HCT116 (cell line): ENCODE results near the gene IL1RAPL1. TPM values are rescaled to one million over a fixed set of nuclear protein-coding genes. Genes with fewer than 3 reads are reported as not detected.

Source experiments
- ATAC-seq: fragments of 200-7000 bp; cut with Tn5 transposase; 2 replicates; pipeline ENCODE4 v1.9.1; 2020; ENCODE audit warnings: mild to moderate bottlenecking, moderate library complexity
- BruUV-seq: library from RNA; stranded (reverse); fragments of 400-500 nt; replicated peaks from 2 replicates; lab custom pipeline; 2021; lab: Mats Ljungman, UMichigan
- CTCF ChIA-PET: fragments of 300-600 bp; sonication (Branson Sonifier 250); formaldehyde crosslinking; loops from one replicate; lab custom pipeline; 2021; ENCODE audit warnings: antibody characterized with exemption; lab: Charles Lee
- POLR2A ChIA-PET: fragments of 300-600, 350-600 bp; sonication (Branson Sonifier 250); formaldehyde crosslinking; loops from one replicate; lab custom pipeline; 2021; ENCODE audit warnings: antibody characterized with exemption; lab: Charles Lee
- RAD21 ChIA-PET, 2 experiments: fragments of 300-600 bp; sonication (Branson Sonifier 250); formaldehyde crosslinking; loops; one replicate each; lab custom pipeline; 2023; ENCODE audit warnings: low total read pairs in 2 of 2; ENCODE audit not compliant: uncharacterized antibody in 2 of 2, unreplicated experiment in 2 of 2, low non-redundant PET in 1 of 2; lab: Charles Lee
- DNase-seq: peaks from one replicate; pipeline ENCODE4 v3.0.0-alpha.2; 2010; ENCODE audit warnings: low read depth, low spot score
- H2AFZ ChIP-seq: fragments of 200-600 bp; shearing (Covaris generic), sonication (generic); 2 replicates; pipeline ENCODE4 v1.6.1; 2017; ENCODE audit warnings: low read depth, mixed run types, mixed read lengths, antibody characterized with exemption, low read length; ENCODE audit not compliant: poor library complexity, severe bottlenecking
- H3K27ac ChIP-seq: 2 replicates; pipeline ENCODE4 v1.5.1; 2012; ENCODE audit warnings: low read depth, low read length
- H3K27me3 ChIP-seq: fragments of 200-600 bp; sonication (generic); 2 replicates; pipeline ENCODE4 v1.6.1; 2016; ENCODE audit warnings: mixed run types, low read length, mixed read lengths; ENCODE audit not compliant: insufficient read depth
- H3K36me3 ChIP-seq, 2 experiments: fragments of 200-500 bp in 1 of 2; fragments of 200-600 bp in 1 of 2; sonication (Bioruptor generic) in 1 of 2; sonication (generic) in 1 of 2; 2 replicates each; pipeline versions ENCODE4 v1.5.1 to v1.6.1; 2014 to 2016; ENCODE audit warnings: low read length in 2 of 2, inconsistent platforms in 1 of 2, mixed read lengths in 1 of 2, mixed run types in 1 of 2; ENCODE audit not compliant: insufficient read depth in 2 of 2, control insufficient read depth in 1 of 2
- H3K4me1 ChIP-seq, 2 experiments: fragments of 200-600 bp in 1 of 2; sonication (generic) in 1 of 2; 2 replicates each; pipeline versions ENCODE4 v1.5.1 to v1.6.1; 2012 to 2017; ENCODE audit warnings: low read length in 2 of 2, inconsistent platforms in 1 of 2, mild to moderate bottlenecking in 1 of 2, mixed read lengths in 1 of 2, mixed run types in 1 of 2, moderate library complexity in 1 of 2; ENCODE audit not compliant: insufficient read depth in 2 of 2, control insufficient read depth in 1 of 2
- H3K4me2 ChIP-seq: fragments of 200-600 bp; sonication (generic); 2 replicates; pipeline ENCODE4 v1.6.1; 2017; ENCODE audit warnings: mixed run types, low read length, mixed read lengths
- H3K4me3 ChIP-seq, 2 experiments: fragments of 200-600 bp in 1 of 2; sonication (generic) in 1 of 2; replicated peaks in 1 of 2; 2 replicates each; pipeline ENCODE4 v1.5.1; 2011 to 2016; ENCODE audit warnings: low read length in 2 of 2, control low read depth in 1 of 2, low read depth in 1 of 2, mild to moderate bottlenecking in 1 of 2, mixed read lengths in 1 of 2, mixed run types in 1 of 2
- H3K79me2 ChIP-seq: fragments of 200-600 bp; sonication (generic); 2 replicates; pipeline ENCODE4 v1.6.1; 2017; ENCODE audit warnings: mild to moderate bottlenecking, mixed run types, low read length, moderate library complexity, mixed read lengths; ENCODE audit not compliant: insufficient read depth
- H3K9ac ChIP-seq: fragments of 200-600 bp; sonication (generic); 2 replicates; pipeline ENCODE4 v1.6.1; 2016; ENCODE audit warnings: low read length, mixed read lengths
- H3K9me2 ChIP-seq: fragments of 200-600 bp; sonication (generic), shearing (Covaris generic); 2 replicates; pipeline ENCODE4 v1.6.1; 2017; ENCODE audit warnings: mixed run types, mild to moderate bottlenecking, moderate library complexity; ENCODE audit not compliant: insufficient read depth
- H3K9me3 ChIP-seq, 2 experiments: fragments of 200-500 bp in 1 of 2; fragments of 200-600 bp in 1 of 2; sonication (Bioruptor generic) in 1 of 2; sonication (generic) in 1 of 2; 2 replicates each; pipeline ENCODE4 v1.6.1; 2014 to 2017; ENCODE audit warnings: low read length in 2 of 2, mixed read lengths in 2 of 2, inconsistent platforms in 1 of 2, low read depth in 1 of 2, mild to moderate bottlenecking in 1 of 2, mixed run types in 1 of 2, moderate library complexity in 1 of 2; ENCODE audit not compliant: control insufficient read depth in 1 of 2, insufficient read depth in 1 of 2
- H4K20me1 ChIP-seq: fragments of 200-600 bp; sonication (generic), shearing (Covaris generic); 2 replicates; pipeline ENCODE4 v1.6.1; 2017; ENCODE audit warnings: mixed run types, mild to moderate bottlenecking, moderate library complexity; ENCODE audit not compliant: insufficient read depth
- ATF3 ChIP-seq: IDR thresholded peaks from 2 replicates; pipeline ENCODE4 v1.6.1; 2012
- CEBPB ChIP-seq: IDR thresholded peaks from 2 replicates; pipeline ENCODE4 v1.6.1; 2012; ENCODE audit warnings: low read depth
- CTCF ChIP-seq, 3 experiments: fragments of 200-600 bp in 1 of 3; sonication (generic) in 1 of 3; IDR thresholded peaks in 2 of 3; conservative IDR thresholded peaks in 1 of 3; 2 replicates each; pipeline ENCODE4 v1.5.1; 2012 to 2017; ENCODE audit warnings: low read depth in 2 of 3, low read length in 2 of 3, antibody characterized with exemption in 1 of 3, borderline replicate concordance in 1 of 3, control low read depth in 1 of 3, mild to moderate bottlenecking in 1 of 3, mixed read lengths in 1 of 3, mixed run types in 1 of 3, moderate library complexity in 1 of 3; ENCODE audit not compliant: insufficient read depth in 1 of 3
- JUND ChIP-seq: IDR thresholded peaks from 2 replicates; pipeline ENCODE4 v1.6.1; 2012
- MAX ChIP-seq: IDR thresholded peaks from 2 replicates; pipeline ENCODE4 v1.6.1; 2012
- POLR2A ChIP-seq: IDR thresholded peaks from 2 replicates; pipeline ENCODE4 v1.7.0; 2011; ENCODE audit warnings: borderline replicate concordance; ENCODE audit not compliant: insufficient read depth, insufficient read length; ENCODE audit errors: extremely low read depth
- REST ChIP-seq: IDR thresholded peaks from 2 replicates; pipeline ENCODE4 v1.6.1; 2012; ENCODE audit warnings: low read depth
- SP1 ChIP-seq: IDR thresholded peaks from 2 replicates; pipeline ENCODE4 v1.6.1; 2012; ENCODE audit warnings: low read depth
- YY1 ChIP-seq: IDR thresholded peaks from 2 replicates; pipeline ENCODE4 v1.6.1; 2011; ENCODE audit warnings: low read length, low read depth, moderate library complexity, mild to moderate bottlenecking; ENCODE audit not compliant: insufficient replicate concordance; ENCODE audit errors: extremely low read depth
- ZBTB33 ChIP-seq: IDR thresholded peaks from 2 replicates; pipeline ENCODE4 v1.6.1; 2011; ENCODE audit warnings: mild to moderate bottlenecking, low read length, moderate library complexity; ENCODE audit not compliant: insufficient replicate concordance; ENCODE audit errors: extremely low read depth
- ZFX ChIP-seq: fragments of 450-650 bp; IDR thresholded peaks from 2 replicates; pipeline ENCODE4 v1.6.1; 2017
- ZNF274 ChIP-seq: fragments of 200-500 bp; sonication (Bioruptor generic); IDR thresholded peaks from 2 replicates; pipeline ENCODE4 v1.6.1; 2014; ENCODE audit warnings: mild to moderate bottlenecking, low read depth, low read length, inconsistent platforms
- intact Hi-C: fragments of 100-400 bp; cut with micrococcal nuclease; formaldehyde crosslinking; loops from 2 replicates; pipeline ENCODE4 v1.10.0; 2022
- total RNA-seq: library from RNA; stranded (reverse); gene quantifications from one replicate; pipeline ENCODE4 v1.2.1, GENCODE V29; 2021; ENCODE audit not compliant: unreplicated experiment

IL1RAPL1 gene
- total RNA-seq, 1 experiment from 2014 or later = 2.8 TPM

GRCh38 chrX:29797156-29797555, 1209.9 kb downstream of the IL1RAPL1 start:
- no TSS peak for BruUV-seq
- H3K79me2 ChIP-seq = no peaks in the 10 kb centered on the region
- no peak for ATAC-seq
- H3K4me1 ChIP-seq = no peaks in the 10 kb centered on the region
- RAD21 ChIA-PET = no interaction called here
- H3K27ac ChIP-seq = no peak overlapping the region
- no peak overlapping the region for H2AFZ ChIP-seq
- no peaks in the 10 kb centered on the region for H3K36me3 ChIP-seq
- H3K4me3 ChIP-seq = no peak overlapping the region
- DNase-seq = no peak
- H4K20me1 ChIP-seq = no peaks in the 10 kb centered on the region
- no peak overlapping the region for H3K9ac ChIP-seq
- H3K9me2 ChIP-seq = no peaks in the 10 kb centered on the region
- TF ChIP-seq JUND (no peak), CTCF (IDR thresholded peaks at IDR 0.05 in 2 of 3, conservative IDR thresholded peaks at IDR 0.05 in 1 of 3; ENCODE audit: borderline replicate concordance in 1 of 3, insufficient read depth in 1 of 3, low read depth in 2 of 3, low read length in 2 of 3) (no peak), ZBTB33 (no peak), YY1 (no peak), REST (no peak), SP1 (no peak), POLR2A (no peak), CEBPB (no peak), MAX (no peak), ZNF274 (no peak), ATF3 (no peak), ZFX (no peak)
- no peak overlapping the region for H3K4me2 ChIP-seq
- intact Hi-C loops = no loop called here
- CTCF ChIA-PET = no interaction called here
- H3K27me3 ChIP-seq = no peaks in the 10 kb centered on the region
- POLR2A ChIA-PET = no interaction called here
- H3K9me3 ChIP-seq = no peaks in the 10 kb centered on the region
